Loucy (cell line): ENCODE data around the gene AARS1.

Source experiments
- EZH2phosphoT487 ChIP-seq: fragments of 200-600 bp; IDR thresholded peaks from 2 replicates; pipeline ENCODE4 v1.6.1; 2018; ENCODE audit warnings: antibody characterized with exemption, mild to moderate bottlenecking, moderate library complexity, borderline replicate concordance
- TF ChIP-seq, protein P1 (sequence below): fragments of 200-600 bp; sonication (generic); conservative IDR thresholded peaks from 2 replicates; pipeline ENCODE4 v1.5.1; 2014; ENCODE audit warnings: mild to moderate bottlenecking, antibody characterized with exemption, low read length

DNA sequence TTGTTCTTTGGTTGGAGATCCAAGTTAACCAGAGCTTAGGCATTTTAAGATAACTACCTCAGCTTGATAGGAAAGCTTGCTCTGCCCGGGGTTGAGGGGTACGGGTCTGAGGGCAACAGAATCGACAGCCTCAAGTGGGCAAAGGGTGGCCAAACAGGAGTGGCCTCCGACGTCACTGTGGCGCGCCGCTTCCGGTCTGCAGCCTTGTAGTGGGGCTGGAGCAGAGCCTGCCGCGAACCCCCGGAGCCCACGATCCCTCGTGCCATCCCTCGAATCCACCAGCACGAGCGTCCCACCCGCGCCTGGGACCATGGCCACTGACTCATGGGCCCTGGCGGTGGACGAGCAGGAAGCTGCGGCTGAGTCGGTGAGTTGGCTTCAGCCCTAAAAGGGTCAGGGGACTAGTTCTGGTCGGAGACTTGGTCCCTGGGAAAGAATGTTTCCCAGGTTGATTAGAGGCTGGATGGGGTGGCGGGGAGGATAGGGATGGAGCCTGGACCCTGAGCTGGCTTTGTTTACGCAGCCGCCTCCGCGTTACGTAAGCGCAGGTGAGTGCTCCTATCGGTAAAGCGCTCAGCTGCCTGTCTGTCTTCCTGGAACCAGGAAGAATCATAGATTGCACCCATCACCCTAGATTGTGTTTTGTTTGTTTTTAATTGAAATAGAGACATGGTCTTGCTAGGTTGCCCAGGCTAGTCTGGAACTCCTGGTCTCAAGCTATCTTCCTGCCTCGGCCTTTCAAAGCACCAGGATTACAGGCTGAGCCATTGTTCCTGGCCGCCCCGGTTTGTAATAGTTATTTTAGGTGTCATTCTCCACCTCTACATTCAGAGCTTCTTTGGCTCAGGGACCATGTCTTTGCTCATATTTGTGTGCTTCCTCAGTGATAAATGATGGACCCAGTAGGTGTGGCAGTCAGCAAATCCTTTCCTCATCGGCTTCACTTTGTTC lies 10.0 kb upstream of the AARS1 start, which contains the start of gene DDX19B:
- TF ChIP-seq, protein P1, sequence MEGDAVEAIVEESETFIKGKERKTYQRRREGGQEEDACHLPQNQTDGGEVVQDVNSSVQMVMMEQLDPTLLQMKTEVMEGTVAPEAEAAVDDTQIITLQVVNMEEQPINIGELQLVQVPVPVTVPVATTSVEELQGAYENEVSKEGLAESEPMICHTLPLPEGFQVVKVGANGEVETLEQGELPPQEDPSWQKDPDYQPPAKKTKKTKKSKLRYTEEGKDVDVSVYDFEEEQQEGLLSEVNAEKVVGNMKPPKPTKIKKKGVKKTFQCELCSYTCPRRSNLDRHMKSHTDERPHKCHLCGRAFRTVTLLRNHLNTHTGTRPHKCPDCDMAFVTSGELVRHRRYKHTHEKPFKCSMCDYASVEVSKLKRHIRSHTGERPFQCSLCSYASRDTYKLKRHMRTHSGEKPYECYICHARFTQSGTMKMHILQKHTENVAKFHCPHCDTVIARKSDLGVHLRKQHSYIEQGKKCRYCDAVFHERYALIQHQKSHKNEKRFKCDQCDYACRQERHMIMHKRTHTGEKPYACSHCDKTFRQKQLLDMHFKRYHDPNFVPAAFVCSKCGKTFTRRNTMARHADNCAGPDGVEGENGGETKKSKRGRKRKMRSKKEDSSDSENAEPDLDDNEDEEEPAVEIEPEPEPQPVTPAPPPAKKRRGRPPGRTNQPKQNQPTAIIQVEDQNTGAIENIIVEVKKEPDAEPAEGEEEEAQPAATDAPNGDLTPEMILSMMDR = no peak
- TF ChIP-seq EZH2phosphoT487 = no peak
